SK-N-SH (cell line): ENCODE results near the gene CAST.

Experiments used
- CTCF ChIP-seq: fragments of 200-600 bp; sonication (generic); IDR thresholded peaks from 2 replicates; pipeline ENCODE4 v1.6.1; 2017; ENCODE audit warnings: antibody characterized with exemption, mild to moderate bottlenecking, moderate library complexity
- EP300 ChIP-seq, 2 experiments: IDR thresholded peaks; 2 replicates each; pipeline versions ENCODE4 v1.4.0 to v1.6.1; 2012; ENCODE audit warnings: borderline replicate concordance in 1 of 2, low read depth in 1 of 2, low read length in 1 of 2
- FOSL2 ChIP-seq: IDR thresholded peaks from 2 replicates; pipeline ENCODE4 v1.4.0; 2012; ENCODE audit warnings: low read depth, mild to moderate bottlenecking, moderate library complexity, borderline replicate concordance
- GABPA ChIP-seq: IDR thresholded peaks from 2 replicates; pipeline ENCODE4 v1.4.0; 2012; ENCODE audit warnings: low read depth, mild to moderate bottlenecking
- JUND ChIP-seq: IDR thresholded peaks from 2 replicates; pipeline ENCODE4 v1.4.0; 2012
- MAX ChIP-seq: IDR thresholded peaks from 2 replicates; pipeline ENCODE4 v1.4.0; 2012; ENCODE audit warnings: low read depth
- POLR2AphosphoS5 ChIP-seq: IDR thresholded peaks from 2 replicates; pipeline ENCODE4 v1.6.1; 2012; ENCODE audit warnings: low read depth, low read length
- REST ChIP-seq: IDR thresholded peaks from 2 replicates; pipeline ENCODE4 v1.6.1; 2012; ENCODE audit warnings: mild to moderate bottlenecking, low read depth, low read length, moderate library complexity
- SIN3A ChIP-seq: IDR thresholded peaks from 2 replicates; pipeline ENCODE4 v1.6.1; 2012; ENCODE audit warnings: low read depth, mild to moderate bottlenecking, low read length, moderate library complexity, borderline replicate concordance
- SMC3 ChIP-seq: IDR thresholded peaks from 2 replicates; pipeline ENCODE4 v1.6.1; 2012; ENCODE audit warnings: low read depth, low read length, improper control_type of control experiment
- TAF1 ChIP-seq: IDR thresholded peaks from 2 replicates; pipeline ENCODE4 v1.6.1; 2012; ENCODE audit warnings: low read depth, mild to moderate bottlenecking, low read length, moderate library complexity, borderline replicate concordance
- YY1 ChIP-seq: IDR thresholded peaks from 2 replicates; pipeline ENCODE4 v1.4.0; 2012; ENCODE audit warnings: low read depth, mild to moderate bottlenecking
- ZBTB33 ChIP-seq: IDR thresholded peaks from 2 replicates; pipeline ENCODE4 v1.4.0; 2012; ENCODE audit warnings: low read depth, borderline replicate concordance

GRCh38 chr5:96752341-96753016 lies 90.3 kb downstream of the CAST start:
- TF ChIP-seq CTCF (peak; percentile 68), FOSL2 (no peak), JUND (no peak), SMC3 (peak; percentile 55), SIN3A (no peak), EP300 (IDR thresholded peaks at IDR 0.05; ENCODE audit: borderline replicate concordance in 1 of 2, low read depth in 1 of 2, low read length in 1 of 2) (no peak), POLR2AphosphoS5 (no peak), YY1 (no peak), REST (no peak), MAX (no peak), GABPA (no peak), TAF1 (no peak), ZBTB33 (no peak)
